HG03432 (cell line): Measurements from ENCODE around the gene LMOD3.

ENCODE experiments used
- ATAC-seq: cut with Tn5 transposase; IDR thresholded peaks from one replicate; pipeline ENCODE4 v1.9.1; 2021; ENCODE audit warnings: mild to moderate bottlenecking, moderate library complexity; ENCODE audit not compliant: unreplicated experiment

LMOD3 gene

GRCh38 chr3:69094467-69095205, 27.8 kb downstream of the LMOD3 start:
- ATAC-seq = no peak

DNA sequence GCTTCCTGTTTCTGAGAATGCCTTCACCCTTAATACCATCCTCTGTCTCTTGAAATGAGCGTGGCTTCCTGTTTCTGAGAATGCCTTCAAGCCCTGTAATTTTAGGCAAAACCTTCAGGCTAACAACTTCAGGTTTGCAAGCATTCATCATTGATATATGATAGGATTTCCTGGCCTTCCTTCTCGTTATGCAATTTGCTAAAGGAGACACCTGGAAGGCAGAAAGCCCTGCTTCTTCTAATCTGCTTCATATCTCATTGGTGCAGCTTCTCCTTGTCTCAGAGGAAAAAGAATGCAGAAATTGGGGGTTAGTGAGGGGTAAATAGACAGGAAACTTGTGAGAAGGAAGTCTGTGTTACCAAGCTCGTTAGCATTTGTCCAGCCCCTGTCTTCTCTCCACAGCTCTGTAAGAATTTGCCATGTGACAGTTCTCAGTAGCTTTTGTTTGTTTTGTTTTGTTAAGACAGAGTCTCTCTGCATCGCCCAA, 30.3 kb downstream of the LMOD3 start:
- peak; percentile 81 for ATAC-seq

GRCh38 chr3:69091389-69092029, 30.9 kb downstream of the LMOD3 start:
- ATAC-seq = no peak

- ATAC-seq = no peak
Measured at GRCh38 chr3:69090021-69090420, 32.4 kb downstream of the LMOD3 start.

DNA sequence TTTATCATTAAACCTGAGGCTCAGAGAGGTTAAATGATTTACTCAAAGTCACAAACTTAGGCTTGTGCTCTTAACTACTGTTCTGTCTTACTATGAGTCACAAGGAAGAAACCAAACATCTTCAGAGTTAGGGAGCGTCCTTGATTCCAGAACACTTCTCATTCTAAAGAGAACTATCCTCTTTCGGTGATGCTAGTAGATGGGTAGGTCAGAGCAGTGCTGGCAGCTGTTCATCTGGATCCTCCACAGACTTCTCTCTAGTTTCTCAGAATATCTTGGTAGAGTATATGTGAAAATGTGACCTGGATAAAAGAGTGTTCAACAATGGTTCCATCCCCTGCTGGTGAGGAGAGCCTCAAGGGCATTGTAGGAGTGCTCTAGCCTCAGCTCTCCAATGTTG, 34.3 kb downstream of the LMOD3 start:
- peak; percentile 25 for ATAC-seq

- ATAC-seq = no peak
Measured at GRCh38 chr3:69087030-69087791, 35.2 kb downstream of the LMOD3 start.

DNA sequence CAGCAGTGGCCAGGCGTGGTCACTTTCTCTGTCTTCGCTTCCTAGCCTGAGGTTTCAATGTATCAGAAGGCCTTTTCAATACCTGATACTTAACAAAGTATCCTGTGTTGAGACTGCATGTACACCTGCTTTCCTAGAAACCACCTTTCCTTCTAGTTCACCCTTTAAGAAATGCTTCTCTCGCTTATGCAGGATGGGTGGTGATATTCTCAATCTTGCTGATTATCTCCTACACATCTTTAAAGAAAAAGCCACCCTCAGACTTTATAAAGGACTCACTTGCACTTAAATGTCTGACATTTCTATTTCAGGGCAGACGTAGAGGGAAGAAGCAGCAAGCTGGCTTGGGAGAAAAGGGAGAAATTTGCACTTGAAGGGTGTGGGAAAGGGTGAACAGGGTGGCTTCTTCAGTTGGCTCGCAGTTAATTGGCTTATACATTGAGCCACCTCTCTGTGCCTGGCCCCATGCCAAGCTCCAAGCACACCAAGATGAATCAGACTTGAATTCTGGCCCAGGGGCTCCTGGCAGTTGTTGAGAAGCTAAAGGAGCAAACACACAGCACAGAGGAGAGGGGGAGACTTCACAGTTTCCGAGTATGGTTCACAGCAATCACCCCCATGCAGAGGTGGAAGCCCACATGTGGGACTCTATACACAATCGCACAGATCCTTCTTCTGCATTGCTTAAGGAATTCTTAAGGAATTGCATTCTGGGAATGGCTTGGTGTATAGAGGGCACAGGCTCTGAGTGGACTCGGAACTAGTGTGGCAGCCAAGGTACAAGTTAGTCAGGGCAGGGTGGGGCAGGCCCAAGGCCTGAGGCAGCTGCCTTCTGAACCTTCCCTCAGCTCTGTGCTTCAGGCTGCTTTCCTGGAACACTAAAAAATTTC, 36.3 kb downstream of the LMOD3 start:
- ATAC-seq = no peak

- ATAC-seq = no peak
Measured at GRCh38 chr3:69085168-69085832, 37.1 kb downstream of the LMOD3 start.

DNA sequence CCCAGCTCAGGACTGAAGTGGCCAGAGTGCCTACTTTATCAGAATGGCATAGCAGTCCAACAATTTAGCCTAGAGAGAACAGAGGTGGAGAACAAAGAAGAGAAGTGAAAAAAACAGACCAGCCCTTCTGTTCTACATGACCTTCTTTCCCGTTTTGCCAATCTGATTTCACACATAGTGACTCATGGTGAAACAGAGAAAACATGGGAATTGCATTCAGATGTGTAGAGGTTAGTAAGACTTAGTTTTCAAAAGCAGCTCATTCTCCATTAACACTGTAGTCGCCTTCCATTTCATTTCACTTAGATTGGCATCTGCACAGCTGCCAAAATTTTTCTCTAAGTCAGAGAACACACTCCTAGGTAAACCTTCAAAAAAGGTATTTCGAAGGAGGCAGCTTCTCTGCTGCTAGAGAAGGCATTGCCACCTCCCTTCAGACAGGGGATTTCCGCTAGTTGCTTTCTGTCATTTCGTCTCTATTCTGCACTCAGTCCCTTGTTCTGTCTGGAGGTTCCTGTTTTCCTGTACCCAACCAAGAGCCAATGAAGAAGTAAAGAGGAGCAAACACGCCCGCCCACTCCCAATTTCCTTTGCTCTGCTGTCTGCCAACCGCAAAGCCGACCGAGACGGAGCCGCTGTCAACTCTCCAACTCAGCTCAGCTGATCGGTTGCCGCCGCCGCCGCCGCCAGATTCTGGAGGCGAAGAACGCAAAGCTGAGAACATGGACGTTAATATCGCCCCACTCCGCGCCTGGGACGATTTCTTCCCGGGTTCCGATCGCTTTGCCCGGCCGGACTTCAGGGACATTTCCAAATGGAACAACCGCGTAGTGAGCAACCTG, 37.8 kb downstream of the LMOD3 start, which contains the start of gene ARL6IP5:
TSS of gene ARL6IP5 (plus strand) at position 612 of the 842 bp plus-strand sequence. CDS start at position 723, 111 bp downstream.
- ATAC-seq = peak; percentile 60

DNA sequence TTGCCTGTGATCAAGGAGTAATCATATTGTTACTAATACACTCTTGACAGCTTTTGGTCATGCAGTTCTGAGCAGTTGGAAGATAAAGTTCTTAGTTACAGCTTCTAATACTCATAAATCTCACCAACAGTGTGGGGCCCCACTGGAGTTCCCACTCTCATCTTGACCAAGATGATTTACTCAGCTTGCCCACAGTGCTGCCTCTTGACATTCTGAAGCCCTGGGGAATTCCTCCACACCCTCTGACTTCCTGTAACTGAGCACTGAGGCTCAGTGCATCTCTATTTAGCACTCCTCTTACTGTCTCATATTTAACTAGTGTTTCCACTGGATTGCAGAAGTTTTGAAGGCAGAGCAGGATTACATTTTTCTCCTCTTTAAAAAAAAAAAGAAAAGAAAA, 39.6 kb downstream of the LMOD3 start:
- ATAC-seq = peak; percentile 62

GRCh38 chr3:69082361-69082760, 40.0 kb downstream of the LMOD3 start:
- no peak for ATAC-seq

DNA sequence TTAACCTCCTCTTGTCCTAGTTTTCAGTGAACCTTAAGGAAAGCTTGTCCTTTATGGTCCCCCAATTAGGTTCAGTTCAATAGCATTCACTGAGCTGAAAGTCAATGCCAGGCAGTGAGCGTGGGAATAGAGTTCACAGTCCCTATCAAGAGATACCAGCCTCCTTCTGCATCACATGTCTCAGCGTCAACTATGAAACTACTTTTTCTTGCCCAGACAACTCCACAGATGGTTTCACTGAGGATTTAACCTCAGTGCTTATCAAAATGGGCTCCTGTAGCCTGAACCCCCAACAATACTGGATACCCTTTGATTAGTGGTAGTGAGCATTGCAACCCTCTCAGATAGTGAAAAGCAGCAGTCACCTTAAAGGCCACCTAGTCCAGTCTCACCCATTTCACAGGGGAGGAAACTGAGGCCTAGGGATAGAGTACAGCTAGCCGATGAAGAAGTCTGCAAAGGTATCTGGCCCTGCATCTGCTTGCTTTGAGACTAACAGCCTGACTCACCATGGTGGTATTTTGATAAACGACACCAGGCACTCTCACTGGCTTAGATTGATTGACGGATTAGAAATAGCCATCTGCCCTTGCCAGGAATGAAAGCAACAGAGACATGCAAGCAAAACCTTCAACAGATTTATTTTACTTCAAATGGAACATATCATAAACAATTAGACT, 40.7 kb downstream of the LMOD3 start:
- ATAC-seq = peak; percentile 8

DNA sequence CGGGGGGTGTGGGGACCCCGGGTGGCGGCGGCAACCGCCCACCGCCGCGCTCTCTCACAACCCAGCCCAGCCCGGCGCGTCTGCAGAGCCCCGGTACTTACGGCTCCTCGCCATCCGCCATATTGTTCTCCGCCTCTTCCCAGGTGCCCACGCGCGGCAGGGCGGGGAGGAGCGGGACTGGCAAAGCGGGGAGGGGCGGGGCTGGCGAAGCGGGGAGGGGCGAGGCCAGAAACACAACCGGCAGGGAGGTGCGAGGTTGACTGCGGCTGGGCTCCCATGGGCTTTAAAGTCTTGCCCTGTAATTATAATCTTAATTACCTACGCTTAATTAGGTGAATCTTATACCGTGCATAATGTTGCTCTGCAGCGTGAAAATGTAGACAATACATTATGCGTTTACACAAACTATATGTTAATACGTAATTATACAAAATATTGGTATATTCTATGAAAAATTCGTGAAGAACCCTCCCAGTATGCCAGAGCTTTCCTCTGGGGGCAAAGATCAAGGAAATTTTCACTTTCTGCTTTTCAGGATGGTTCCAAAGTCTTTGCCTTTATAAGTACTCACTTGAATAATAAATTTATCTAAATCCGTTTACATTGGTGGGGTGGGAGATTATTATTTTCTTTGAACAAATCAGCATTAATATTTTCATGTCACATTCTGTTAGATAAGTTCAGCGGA, 42.0 kb downstream of the LMOD3 start, which contains the start of gene UBA3:
TSS of gene UBA3 (minus strand) at position 133 of the 688 bp plus-strand sequence. CDS start at position 121, 12 bp downstream.
- peak; percentile 53 for ATAC-seq

DNA sequence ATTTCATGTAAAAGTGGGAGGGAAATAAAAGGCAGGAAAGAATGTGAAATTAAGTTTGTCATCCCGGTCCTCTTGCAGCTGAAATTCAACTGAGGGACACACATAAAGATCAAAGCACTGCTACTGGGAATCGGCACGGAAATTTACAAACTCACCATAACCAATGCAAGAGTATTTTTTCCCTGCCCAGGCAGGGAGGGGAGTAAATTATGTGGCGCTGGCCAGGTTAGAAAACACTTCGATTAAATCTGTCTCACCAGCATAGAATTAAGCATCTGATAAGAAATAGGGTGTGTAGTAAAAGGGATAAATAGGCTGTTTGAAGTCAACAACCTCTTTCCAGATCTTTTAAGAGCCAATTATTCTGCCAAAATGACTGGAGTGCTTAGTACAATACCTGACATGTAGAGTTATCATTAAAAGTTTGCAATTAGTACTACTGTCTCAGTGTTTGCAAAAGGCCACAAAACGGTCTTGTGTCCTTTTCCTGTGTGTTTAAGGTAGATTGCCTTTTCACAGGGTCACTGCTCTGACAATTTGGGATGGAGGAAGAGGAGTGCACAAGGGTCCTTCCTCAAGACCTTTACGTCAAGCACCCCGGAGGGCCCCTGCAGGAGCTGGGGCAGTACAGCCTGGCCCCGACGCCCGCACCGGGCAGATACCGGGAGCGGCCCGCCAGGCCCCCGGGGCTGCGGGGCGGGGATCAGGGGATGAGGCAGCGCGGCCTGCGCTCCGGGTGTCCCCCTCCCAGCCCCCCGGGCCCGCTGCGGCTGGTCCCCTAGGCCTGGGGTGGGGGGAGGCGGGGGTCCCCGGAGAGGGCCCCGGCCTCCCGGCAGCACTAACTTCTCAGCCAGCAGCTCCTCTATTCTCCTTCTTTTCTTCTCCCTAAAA, 42.9 kb downstream of the LMOD3 start:
- ATAC-seq = peak; percentile 15

DNA sequence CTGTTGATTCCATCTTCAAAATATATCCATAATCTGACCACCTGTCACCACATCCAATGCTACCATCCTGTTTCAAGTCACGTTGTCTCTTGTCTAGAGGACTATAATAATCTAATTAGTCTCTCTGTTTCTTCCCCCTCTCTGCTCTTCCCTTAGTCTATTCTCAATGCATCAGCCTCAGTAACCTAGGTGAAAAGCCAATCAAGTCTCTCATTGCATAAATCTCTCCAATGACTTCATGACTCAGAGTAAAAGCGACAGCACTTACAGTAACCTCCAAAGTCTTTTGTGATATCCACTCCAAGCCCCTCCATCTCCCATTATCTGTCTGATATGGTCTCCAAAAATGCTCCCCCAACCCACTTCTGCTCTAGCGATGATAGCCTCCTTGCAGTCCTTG, 49.5 kb downstream of the LMOD3 start:
- no peak for ATAC-seq

- ATAC-seq = no peak
Measured at GRCh38 chr3:69066121-69066520, 56.3 kb downstream of the LMOD3 start.
